ENCODE data around the gene CHI3L1.
A peak's percentile ranks its signal among the peaks of the same experiment; 100 is the strongest.

CHI3L1 gene

GRCh38 chr1:203172184-203173010 lies 14.1 kb downstream of the CHI3L1 start:
- DNase-seq (ENCODE audit: extremely low spot score): peak; percentile 81
- ChIA-PET POLR2A (no interaction called here), CTCF (interaction anchor here (0.7 to 5.7 kb wide), 37 partner anchors 8 to 562 kb away, joined by 3 to 86 read pairs (median 5); partner anchors contain the start of genes ADORA1, CHI3L1 and MYOG)
- TF ChIP-seq CTCF (IDR thresholded peaks at IDR 0.05; ENCODE audit: control extremely low read depth, extremely low read depth, low read depth, missing control alignments): peak; percentile 85

GRCh38 chr1:203171341-203172183 lies 14.9 kb downstream of the CHI3L1 start:
- TF ChIP-seq CTCF (IDR thresholded peaks at IDR 0.05; ENCODE audit: control extremely low read depth, extremely low read depth, low read depth, missing control alignments): no peak
- no peak for DNase-seq (ENCODE audit: extremely low spot score)
- ChIA-PET POLR2A (no interaction called here), CTCF (interaction anchor here (0.7 to 5.7 kb wide), 27 partner anchors 9 to 563 kb away, joined by 3 to 86 read pairs (median 6); partner anchors contain the start of genes ADORA1, CHI3L1 and MYOG)

- POLR2A ChIA-PET: no interaction called here
- CTCF ChIA-PET: interaction anchor here (1.0 to 5.7 kb wide), 8 partner anchors 10 to 136 kb away, joined by 3 to 86 read pairs (median 14); no protein-coding TSS in a partner anchor
- TF ChIP-seq CTCF (IDR thresholded peaks at IDR 0.05; ENCODE audit: control extremely low read depth, extremely low read depth, low read depth, missing control alignments): no peak
- DNase-seq (ENCODE audit: extremely low spot score): no peak
These were observed 15.7 kb downstream of the CHI3L1 start for GRCh38 chr1:203170625-203171330.

- ChIA-PET POLR2A (no interaction called here), CTCF (interaction anchor here (1.3 to 5.7 kb wide), 5 partner anchors 22 to 136 kb away, joined by 3 to 86 read pairs (median 5); no protein-coding TSS in a partner anchor)
- TF ChIP-seq CTCF (IDR thresholded peaks at IDR 0.05; ENCODE audit: control extremely low read depth, extremely low read depth, low read depth, missing control alignments): no peak
- no peak for DNase-seq (ENCODE audit: extremely low spot score)
These were observed 16.6 kb downstream of the CHI3L1 start for GRCh38 chr1:203169770-203170520.

- no peak for DNase-seq (ENCODE audit: extremely low spot score)
- ChIA-PET POLR2A (no interaction called here), CTCF (interaction anchor here (0.9 to 5.7 kb wide), 5 partner anchors 10 to 128 kb away, joined by 3 to 86 read pairs (median 4); no protein-coding TSS in a partner anchor)
- TF ChIP-seq CTCF (IDR thresholded peaks at IDR 0.05; ENCODE audit: control extremely low read depth, extremely low read depth, low read depth, missing control alignments): no peak
These were observed 17.5 kb downstream of the CHI3L1 start for GRCh38 chr1:203168991-203169390.
